Medulla oblongata (tissue), 1 donor: ENCODE results near the gene PAQR8.

Experiments used
- DNase-seq: peaks from one replicate; pipeline ENCODE4 v3.0.0-alpha.2; 2015; ENCODE audit errors: extremely low spot score

Gene PAQR8

GRCh38 chr6:52361945-52362442 is at the start of gene PAQR8:
Gene PAQR8, plus strand, starts transcription at chr6:52362151. Its CDS starts 41,063 bp downstream, at chr6:52403214.
- DNase-seq = peak; percentile 89

GRCh38 chr6:52312461-52312860 is 49.5 kb upstream of the PAQR8 start:
- DNase-seq = peak; percentile 50

- no peak for DNase-seq
Measured at GRCh38 chr6:52314752-52315151, 47.2 kb upstream of the PAQR8 start.

GRCh38 chr6:52317211-52317610 is 44.7 kb upstream of the PAQR8 start:
- DNase-seq = no peak

- DNase-seq = peak; percentile 30
Measured at GRCh38 chr6:52317841-52318581, 43.9 kb upstream of the PAQR8 start.

- DNase-seq = no peak
Measured at GRCh38 chr6:52324189-52324588, 37.8 kb upstream of the PAQR8 start.

- no peak for DNase-seq
Measured at GRCh38 chr6:52325695-52326471, 36.1 kb upstream of the PAQR8 start.

GRCh38 chr6:52326540-52327364 is 35.2 kb upstream of the PAQR8 start:
- DNase-seq = no peak

- no peak for DNase-seq
Measured at GRCh38 chr6:52328303-52328662, 33.7 kb upstream of the PAQR8 start.

GRCh38 chr6:52328729-52329128 is 33.2 kb upstream of the PAQR8 start:
- DNase-seq = no peak

- no peak for DNase-seq
Measured at GRCh38 chr6:52330470-52330869, 31.5 kb upstream of the PAQR8 start.

- no peak for DNase-seq
Measured at GRCh38 chr6:52331793-52332457, 30.0 kb upstream of the PAQR8 start.

GRCh38 chr6:52333840-52334200 is 28.1 kb upstream of the PAQR8 start:
- DNase-seq = no peak

- DNase-seq = no peak
Measured at GRCh38 chr6:52335576-52335975, 26.4 kb upstream of the PAQR8 start.

GRCh38 chr6:52336919-52337561 is 24.9 kb upstream of the PAQR8 start:
- DNase-seq = no peak

GRCh38 chr6:52337633-52338290 is 24.2 kb upstream of the PAQR8 start:
- DNase-seq = no peak

GRCh38 chr6:52340603-52340880 is 21.4 kb upstream of the PAQR8 start:
- no peak for DNase-seq

- no peak for DNase-seq
Measured at GRCh38 chr6:52341561-52342260, 20.2 kb upstream of the PAQR8 start.

GRCh38 chr6:52345311-52345710 is 16.6 kb upstream of the PAQR8 start:
- no peak for DNase-seq

GRCh38 chr6:52346503-52346902 is 15.4 kb upstream of the PAQR8 start:
- no peak for DNase-seq
